ENCODE data around the gene DUSP3.

The DUSP3 gene

DNA sequence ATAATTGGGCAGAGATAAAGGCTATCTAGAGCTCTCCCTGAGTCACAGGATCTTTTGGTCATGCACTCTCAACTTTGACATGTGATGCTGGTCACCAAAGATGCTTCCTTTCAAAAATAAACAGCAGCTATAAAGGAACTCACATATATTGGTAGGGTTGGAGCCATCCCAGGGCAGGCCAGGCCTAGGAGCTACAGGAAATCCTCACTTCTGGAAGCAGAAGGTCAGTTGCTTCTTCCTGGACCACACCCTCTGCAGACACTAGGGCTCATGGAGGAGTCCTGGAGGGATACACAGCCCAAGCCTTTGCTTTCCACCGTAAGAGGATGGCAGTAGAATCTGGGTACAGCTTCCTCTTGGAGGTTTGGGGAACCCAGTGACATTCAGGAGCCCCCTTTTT lies 44.8 kb downstream of the DUSP3 start:
- DNase-seq (ENCODE audit: low read depth, low spot score), result no peak

DNA sequence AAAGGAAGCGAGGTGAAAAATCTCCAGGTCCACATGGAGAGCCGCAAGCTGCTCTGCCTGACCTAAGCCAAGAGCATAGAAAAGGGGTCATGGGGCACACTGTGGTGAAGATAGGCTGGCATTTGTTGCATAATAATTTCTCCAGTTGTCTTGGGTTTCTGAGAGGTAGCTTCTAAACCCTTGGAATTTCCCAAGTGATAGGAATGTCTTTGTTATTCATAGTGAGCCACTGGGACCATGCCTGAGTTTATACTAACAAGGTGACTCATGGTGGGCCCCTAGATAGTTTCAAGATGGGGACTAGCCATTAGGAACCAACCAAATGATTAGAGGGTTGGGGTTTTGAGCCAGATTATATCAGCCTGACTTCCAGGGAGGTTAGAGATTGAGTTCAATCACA lies 45.8 kb downstream of the DUSP3 start:
- DNase-seq (ENCODE audit: low read depth, low spot score), result no peak

DNA sequence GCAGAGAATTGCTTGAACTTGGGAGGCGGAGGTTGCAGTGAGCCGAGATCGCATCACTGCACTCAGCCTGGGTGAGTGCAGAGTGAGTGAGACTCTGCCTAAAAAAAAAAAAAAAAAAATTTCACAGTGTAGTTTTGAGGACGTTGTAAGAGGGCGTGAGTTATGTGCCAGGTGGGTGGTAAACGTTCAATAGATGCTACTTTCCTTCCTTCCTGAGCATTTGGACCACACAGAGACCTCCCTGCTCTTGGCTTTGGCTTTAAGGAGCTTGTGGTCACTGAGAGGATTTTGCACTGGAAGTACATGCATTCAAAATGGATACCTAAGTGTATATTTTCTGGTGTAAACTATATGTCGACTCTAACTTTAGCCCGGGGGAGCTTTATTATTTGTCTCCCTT lies 50.7 kb downstream of the DUSP3 start:
- no peak for DNase-seq (ENCODE audit: low read depth, low spot score)

DNA sequence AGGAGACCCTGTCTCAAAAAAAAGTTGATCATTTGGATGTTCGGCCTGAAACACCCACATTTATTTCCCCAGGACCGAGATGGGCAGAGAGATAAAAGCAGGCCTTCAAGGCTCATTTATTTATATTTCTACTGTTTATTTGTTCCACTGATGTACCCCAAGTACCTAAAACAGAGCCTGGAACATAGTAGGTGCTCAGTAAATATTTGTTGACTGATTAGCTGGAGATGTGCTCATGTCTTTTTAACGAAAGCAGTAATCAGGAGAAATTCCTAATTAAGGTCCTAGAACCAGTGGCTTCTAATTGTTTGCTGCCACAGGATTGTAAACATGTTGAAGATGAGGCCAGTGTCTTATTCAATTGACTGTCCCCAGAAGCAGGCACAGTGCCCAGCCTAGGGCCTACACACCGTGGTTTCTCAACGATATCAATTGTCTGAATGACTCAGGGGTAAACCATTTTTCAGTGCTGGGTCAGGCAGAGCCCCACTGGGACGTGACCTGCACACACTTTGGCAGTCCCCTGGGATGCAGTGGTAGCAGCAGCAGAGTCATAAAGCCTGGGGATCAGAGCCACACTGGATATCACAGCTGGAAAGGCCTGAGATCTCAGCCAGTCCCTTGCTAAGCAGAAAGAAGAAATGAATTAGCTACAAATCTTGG lies 54.9 kb downstream of the DUSP3 start:
- no peak for DNase-seq (ENCODE audit: low read depth, low spot score)

DNA sequence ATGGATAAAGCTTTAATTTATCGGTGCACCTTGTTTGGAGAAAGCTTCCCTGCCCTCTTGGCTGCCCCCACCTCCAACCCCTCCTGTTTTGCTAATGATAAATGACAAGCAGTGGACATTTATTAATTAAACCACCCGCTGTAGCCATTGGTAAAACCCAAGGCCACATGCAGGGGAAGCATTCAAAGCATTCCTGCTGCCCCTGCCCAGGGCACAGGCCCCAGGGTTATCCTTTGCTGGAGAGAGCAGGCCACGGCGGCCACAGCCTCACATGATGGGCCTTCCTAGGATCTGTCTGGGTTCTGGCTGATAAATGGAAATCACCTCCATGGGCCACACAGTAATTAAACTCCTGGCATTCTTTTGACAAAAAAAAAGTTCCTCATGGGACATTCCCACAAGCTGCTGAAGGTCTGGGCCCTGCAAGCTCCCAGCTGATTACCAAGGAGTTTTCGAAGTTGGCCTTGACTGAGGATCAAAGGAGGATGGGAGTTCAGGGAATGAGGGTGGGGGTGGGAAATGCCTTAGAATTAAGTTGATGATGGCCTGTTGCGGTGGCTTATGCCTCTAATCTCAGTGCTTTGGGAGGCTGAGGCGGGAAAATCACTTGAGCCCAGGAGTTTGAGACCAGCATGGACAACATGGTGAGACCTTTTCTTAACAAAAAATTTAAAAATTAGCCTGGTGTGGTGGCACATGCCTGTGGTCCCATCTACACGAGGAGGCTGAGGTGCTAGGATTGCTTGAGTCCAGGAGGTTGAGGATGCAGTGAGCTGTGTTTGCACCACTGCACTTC lies 55.7 kb downstream of the DUSP3 start:
- no peak for DNase-seq (ENCODE audit: low read depth, low spot score)

DNA sequence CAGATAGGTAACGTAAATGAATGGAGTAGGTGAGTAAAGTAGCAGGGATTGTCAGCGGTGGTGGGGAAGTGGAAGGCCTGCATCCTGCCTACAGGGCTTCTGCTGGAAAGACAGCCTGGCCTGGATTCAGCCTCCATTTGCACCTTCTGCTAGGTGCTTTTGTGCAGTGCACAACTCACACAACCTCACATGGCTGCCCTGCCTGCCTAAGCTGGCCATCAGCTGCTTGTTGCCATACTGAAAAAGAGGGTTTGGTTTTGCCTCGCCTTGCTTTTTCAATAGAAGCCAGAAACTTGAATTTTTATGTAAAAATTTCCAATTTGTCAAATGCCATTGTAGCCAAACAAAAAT lies 56.5 kb downstream of the DUSP3 start:
- no peak for DNase-seq (ENCODE audit: low read depth, low spot score)

DNA sequence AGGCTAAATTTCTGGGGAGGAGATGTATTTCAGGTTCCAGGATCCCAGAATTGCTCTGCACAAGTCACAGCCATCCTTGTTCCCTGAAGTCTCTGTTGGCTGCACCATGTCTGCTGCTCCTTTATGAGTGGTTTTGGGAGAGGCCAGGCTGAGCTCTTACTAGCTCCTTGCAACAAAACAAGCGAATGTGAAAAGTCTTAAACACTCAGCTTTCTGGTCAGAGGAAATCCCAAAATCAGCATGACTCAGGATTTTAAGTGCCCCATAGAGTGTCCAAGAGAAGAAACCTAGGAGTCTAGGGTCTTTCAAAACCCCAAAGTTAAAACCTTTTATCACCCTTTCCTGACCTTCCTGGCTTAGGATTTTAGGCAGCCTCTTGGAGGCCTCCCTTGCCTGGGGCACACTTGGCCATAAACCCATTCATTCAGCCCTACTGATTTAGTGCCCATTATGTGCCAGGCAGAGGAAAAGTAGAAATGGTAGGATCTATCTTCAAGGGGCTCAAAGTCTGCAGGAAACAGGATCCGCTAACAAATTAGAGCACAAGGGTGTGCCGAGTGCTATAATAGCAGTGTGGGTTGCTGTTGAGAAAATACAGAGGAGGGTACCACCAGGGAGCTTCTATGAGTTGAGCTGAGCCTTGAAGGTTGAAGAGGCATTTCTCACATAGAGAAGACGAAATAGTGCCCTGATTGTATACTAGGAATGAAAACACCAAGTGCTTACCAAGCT lies 57.1 kb downstream of the DUSP3 start:
- no peak for DNase-seq (ENCODE audit: low read depth, low spot score)

DNA sequence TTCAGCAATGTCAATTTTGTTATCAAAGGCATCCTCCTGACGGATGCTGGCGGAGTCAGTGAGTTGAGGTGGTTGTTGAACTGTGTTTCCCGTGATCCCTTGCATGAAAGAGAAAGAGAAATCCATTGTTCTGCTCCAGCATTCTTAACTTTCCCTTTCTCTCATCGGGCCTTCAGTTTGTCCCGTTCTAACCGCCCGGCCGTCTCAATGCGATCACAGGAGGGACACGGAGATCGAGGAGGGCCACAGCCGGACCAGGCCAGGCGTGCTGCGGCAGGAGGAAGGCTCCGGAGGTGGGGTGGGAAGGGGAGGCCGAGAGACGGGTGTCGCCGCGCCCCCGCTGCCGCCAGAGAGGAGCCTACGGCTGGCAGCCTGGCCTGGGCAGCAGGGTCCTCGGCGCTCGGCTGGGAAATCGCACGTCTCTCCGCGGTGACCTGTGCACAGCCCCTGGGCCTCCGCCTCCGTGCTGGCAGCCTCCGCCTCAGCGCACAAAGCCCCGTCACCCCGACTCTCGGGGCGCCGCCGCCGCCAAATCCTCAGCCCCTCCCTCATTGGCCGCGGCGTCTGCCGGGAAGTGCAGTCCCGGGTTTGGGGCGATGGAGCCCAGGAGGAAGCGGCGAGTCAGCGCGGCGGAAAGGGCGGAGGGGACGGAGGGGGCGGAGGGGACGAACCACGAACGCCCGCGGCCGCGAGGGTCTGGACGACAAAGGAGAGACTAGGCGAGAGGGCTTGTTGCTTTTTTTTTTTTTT lies 58.3 kb downstream of the DUSP3 start:
- no peak for DNase-seq (ENCODE audit: low read depth, low spot score)

DNA sequence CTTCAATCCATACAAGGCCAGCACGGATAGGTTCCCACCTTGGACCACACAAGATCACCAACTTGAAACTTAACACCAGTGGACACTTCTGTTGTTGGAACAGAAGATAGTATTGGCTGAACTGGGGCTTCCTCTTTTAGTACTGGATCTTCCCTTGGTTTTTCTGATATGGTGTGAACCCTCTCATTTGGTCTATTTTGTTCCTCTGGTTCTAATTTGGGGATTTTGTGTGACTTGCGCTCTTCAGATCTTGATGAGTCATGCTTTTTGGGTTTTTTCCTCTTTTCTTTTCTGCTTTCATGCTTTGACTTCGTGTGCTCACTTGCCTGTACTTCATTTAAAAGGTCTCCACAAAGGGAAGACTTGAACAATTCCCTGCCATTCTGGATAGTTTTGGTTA lies 59.2 kb downstream of the DUSP3 start:
- DNase-seq (ENCODE audit: low read depth, low spot score), result no peak

DNA sequence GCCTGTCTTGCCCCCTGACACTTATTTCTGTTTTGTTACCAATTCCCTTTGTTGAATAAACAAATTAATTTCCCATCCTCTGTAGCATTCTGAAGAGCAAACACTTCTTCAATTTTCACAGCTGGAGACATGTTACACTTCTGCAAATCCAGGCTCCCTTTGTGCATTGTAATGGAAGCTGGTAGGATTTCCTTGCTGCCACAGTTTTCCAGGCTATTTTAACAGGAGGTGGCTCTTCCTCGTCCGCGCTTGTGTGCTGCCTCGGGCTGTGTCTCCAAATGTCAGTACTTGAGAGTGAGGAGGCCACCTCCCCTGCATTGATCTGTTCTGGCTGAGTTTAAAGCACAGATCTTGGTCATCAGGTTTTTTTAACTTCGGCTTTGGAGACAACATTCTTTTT lies 60.2 kb downstream of the DUSP3 start:
- DNase-seq (ENCODE audit: low read depth, low spot score), result no peak

DNA sequence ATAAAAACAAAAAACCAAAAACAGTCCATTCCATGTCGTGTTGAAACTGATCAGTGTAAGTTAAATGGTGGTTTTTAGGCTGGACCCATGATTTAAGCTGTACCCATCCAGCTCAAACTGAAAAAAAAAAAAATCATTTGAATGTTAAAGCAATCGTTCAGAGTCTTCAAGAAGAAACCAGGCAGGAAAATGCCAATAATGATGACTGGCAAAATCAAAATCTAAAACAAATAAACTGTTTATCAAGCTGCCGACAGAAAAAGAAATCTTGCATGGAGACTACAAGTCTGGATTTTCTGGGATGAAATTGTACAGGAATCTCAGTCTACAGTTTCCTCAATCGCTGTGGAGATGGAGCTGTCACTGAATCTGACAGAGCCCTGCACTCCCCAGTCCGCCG lies 60.9 kb downstream of the DUSP3 start:
- no peak for DNase-seq (ENCODE audit: low read depth, low spot score)
